GM18511 (cell line): ENCODE results near the gene KBTBD12.
"Not testable (repeated sequence)": the region's sequence is repeated elsewhere in the genome, so short reads cannot be mapped to it uniquely, and the experiment has no call there.

Experiments
- ATAC-seq: cut with Tn5 transposase; IDR thresholded peaks from one replicate; pipeline ENCODE4 v1.9.1; 2021; ENCODE audit warnings: mild to moderate bottlenecking, moderate library complexity; ENCODE audit not compliant: unreplicated experiment

The KBTBD12 gene

DNA sequence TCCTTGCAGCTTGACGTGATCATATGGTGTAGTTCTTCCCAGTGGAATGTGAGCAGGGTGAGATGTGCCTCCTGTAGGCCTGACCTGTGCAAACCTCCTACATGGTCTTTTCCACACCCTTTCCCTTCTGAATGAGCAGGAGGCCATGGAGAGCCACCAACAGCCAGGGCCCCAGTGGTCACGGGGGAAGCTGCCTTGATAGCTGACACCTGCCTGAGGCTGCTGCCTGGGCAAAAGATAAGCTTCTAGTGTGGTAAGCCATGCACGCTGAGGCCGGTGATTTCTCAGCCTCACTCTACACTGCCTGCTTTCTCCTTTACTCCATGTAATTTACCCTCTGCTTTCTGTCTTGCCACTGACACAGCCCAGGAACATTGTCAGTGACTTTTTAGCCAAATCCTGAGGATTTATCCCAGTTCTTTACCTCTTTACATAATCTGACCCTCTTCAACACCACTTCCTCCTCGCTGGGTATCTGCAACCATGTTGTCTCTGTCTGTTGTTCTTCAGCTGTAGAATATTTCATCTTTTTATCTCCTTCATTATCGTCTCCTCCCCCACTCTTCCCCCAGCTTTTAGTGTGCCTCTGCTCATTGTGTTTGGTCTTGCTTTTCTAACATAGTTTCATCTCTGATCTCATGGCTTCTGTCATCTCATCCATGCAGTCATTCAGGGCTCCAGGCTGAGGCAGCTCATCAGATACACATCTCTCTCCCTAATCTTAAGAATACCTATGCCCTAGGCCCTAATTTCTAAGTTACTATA is 11.2 kb upstream of the KBTBD12 start:
- ATAC-seq, result no peak

GRCh38 chr3:127905556-127905955 is 9.5 kb upstream of the KBTBD12 start:
- no peak for ATAC-seq

DNA sequence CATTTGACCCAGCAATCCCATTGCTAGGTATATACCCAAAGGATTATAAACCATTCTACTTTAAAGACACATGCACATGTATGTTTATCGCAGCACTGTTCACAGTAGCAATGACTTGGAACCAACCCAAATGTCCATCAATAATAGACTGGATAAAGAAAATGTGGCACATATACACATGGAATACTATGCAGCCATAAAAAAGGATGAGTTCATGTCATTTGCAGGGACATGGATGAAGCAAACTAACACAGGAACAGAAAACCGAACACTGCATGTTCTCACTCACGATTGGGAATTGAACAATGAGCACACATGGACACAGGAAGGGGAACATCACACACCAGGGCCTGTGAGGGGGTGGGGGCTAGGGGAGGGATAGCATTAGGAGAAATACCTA is 8.4 kb upstream of the KBTBD12 start:
- not testable (repeated sequence) for ATAC-seq

DNA sequence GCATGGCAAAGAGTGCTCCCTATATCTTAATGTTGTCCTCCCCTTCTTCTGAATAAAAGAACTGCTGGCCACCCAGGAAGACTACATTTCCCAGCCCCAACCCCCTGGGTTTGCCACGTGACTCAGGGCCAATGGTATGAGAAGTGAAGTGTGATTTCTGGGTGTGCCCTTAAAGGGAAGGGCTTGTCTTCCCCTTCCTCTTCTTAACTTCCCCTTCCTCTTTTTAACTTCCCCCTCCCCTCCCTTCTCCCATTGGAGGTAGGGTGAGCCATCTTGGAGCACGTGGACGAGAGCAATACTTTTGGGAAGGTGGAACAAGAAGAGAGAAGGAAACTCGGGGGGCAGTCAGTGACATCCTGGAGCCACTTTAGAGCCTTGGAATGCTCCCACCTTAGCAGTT is 6.8 kb upstream of the KBTBD12 start:
- ATAC-seq, result no peak

- no peak for ATAC-seq
Observed at GRCh38 chr3:127908951-127909350, 6.1 kb upstream of the KBTBD12 start.

GRCh38 chr3:127909646-127910045 is 5.4 kb upstream of the KBTBD12 start:
- no peak for ATAC-seq

DNA sequence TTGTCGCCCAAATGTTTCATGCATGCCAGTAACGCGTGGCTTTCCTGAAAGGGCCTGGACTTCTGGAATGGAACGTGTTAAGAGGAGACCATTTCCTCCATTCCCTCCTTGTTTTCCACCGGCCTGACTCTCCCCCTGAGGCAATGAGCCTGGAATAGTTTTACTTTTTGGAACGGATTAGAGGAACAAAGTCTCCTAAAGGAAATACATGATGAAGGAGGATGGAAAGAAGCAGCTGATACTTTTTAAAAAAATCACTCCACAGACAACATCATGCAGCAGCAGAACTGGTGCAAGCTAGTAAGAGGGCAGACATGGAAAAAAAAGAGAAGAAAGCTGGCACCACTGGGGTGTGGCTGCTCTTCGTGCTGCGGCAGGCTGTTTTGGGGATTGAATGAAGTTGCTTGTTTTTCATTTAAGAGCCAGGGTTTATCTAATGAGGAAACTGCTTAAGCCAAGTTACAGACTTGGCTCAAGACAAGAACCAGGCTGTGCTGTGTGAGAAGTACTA is 3.6 kb upstream of the KBTBD12 start:
- ATAC-seq, result no peak

- not testable (repeated sequence) for ATAC-seq
Observed at GRCh38 chr3:127913841-127914240, 1.2 kb upstream of the KBTBD12 start.

DNA sequence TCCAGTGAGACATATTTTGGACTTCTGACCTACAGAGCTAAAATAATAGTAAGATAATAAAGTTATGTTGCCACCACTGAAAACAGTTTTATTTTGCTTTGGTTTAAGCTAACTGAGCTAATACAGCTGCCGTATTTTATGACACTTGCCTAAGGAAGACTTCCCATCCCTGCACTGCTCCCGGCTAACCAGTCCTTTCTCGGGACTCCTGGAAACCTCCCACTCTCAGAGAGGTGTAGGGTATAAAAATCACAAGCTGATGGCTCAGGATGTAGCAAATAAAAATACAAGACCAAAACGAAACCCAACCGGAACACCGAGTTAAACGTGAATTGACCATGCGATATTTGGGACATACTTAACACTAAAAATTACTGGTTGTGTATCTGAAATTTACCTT is 448 bp upstream of the KBTBD12 start:
- ATAC-seq, result no peak

DNA sequence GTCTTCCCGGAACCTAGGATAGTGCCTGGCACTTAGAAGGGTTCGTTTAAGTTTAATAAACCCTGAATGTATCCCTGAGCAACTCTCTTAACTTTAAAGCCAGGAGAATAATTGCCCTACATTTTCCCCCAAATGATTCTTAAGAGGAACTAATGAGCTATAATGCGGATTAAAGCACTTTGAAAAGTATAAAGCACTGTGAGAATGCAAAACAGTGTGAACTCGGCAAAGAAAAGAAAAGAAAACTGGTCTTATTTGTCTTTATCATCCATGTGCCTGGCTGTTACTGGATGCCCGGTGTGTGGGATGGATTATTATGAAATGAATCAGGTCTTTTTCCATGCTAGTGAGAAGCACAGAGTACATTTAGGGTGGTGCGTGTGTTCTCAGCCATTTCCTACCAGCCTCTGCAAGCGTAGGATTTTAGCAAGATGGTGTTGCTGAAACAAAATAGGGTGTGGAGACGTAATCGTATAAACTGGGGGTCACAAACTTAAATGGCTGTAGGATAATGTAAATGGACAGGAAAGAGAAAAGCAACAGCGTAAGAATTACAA is 983 bp downstream of the KBTBD12 start:
- ATAC-seq, result no peak

- no peak for ATAC-seq
Observed at GRCh38 chr3:127920738-127921137, 5.7 kb downstream of the KBTBD12 start.

- no peak for ATAC-seq
Observed at GRCh38 chr3:127923611-127924010, 8.6 kb downstream of the KBTBD12 start.

DNA sequence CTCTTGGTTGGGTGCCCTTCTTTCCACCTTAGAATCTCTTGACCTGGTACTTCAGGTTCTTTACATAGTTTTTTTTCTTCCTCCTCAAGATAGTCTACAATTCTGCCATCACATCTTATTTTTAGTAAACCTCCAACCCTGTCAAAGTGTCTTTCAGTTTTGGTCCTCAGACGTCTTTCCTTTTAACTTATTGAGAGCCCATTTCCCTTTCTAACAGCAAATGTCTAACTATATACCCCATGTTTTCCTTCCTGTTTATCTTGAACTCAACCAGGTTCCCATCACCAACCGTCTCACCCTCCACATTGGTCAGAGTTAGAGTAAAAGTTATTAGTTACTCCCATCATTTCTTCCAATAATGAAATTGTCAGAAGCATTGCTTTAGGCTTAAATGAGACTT is 10.4 kb downstream of the KBTBD12 start:
- no peak for ATAC-seq

DNA sequence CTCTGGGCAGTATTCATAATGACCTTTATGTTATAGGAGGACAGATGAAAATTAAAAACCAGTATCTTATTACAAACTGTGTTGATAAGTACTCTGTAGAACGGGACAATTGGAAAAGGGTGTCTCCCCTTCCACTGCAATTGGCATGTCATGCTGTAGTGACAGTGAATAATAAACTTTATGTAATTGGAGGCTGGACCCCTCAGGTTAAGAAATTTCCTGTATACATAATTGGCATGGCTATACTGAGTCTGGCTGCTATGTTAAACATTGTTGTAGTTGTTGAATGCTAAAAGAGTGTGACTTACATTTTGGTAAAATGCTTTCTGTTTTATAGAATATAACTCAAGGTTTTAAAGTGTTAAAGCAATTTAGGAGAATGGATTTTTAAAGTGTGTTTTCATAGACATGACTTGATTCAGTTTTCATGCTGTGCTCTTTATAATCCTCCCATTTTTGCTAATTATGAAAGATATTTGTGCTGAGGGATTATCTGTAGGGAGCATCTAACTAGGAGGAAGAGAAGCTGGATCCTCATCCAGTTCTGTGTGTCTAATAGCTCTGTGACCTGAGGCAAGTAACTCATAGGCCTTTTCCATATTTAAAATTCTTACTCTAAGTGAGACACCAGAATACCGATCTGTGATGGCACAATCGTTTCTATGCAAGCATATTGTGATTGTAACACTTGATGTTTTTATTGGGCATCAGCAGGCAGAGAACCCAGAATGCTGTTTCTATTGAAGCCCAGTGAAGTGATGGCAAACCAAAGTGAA is 13.0 kb downstream of the KBTBD12 start:
- no peak for ATAC-seq

GRCh38 chr3:127929818-127930413 is 14.9 kb downstream of the KBTBD12 start:
- no peak for ATAC-seq

- ATAC-seq, result no peak
Observed at GRCh38 chr3:127933396-127933795, 18.4 kb downstream of the KBTBD12 start.

- ATAC-seq, result no peak
Observed at GRCh38 chr3:127938800-127939199, 23.8 kb downstream of the KBTBD12 start.

- ATAC-seq, result no peak
Observed at GRCh38 chr3:127940116-127940515, 25.1 kb downstream of the KBTBD12 start.

DNA sequence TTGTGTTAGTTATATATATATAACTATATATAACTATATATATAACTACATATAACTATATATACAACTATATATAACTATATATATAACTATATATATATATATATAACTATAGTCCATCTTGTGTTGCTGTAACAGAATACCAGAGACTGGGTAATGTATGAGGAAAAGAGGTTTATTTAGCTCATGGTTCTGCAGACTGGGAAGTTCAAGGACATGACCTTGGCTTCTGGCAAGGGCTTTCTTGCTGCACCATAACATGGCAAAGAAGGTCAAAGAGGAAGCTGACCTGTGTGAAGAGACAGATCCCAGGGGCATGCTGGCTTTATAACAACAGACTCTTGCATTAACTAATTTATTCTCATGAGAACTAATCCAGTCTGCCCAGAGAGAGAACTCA is 27.6 kb downstream of the KBTBD12 start:
- ATAC-seq, result no peak

- ATAC-seq, result no peak
Observed at GRCh38 chr3:127948211-127948610, 33.2 kb downstream of the KBTBD12 start.

DNA sequence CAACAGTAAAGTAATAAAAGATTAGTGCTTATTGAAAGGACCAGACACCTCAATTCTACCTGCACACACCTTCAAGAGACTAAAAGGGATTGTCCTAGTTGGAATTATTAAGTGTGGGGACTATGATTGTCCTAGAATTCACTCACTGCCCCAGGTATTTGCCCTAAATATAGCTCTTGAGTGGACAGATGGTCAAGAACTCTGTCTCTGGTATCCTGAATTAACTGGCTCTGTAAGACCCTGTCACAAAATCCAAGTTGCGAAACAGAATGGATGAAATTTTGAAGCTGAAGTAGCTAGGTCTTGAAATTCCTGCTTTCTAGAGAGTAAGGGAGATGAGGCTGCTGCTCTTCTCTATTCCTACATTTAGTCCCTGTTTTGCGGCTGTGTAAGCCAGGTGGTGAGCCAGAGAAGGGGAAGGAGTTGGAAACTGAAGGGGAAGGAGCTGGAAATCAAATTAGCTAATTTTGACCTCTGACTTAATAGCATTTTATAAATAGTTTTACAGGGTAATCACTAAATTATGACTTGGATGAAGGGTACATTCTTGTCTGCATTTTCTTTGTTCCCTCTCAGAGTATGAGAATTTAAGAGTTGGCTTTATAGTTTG is 34.5 kb downstream of the KBTBD12 start:
- no peak for ATAC-seq
